Stimulated activated CD4-positive, alpha-beta T cell treated with anti-CD3 and anti-CD28 coated beads, Interleukin-1b, Interleukin-23, amount 100 ng/mL, for 1 hour (primary cell): Measurements from ENCODE around the gene C11orf87.

Experiments
- DNase-seq, 2 donors: peaks; one replicate each; pipeline ENCODE4 v3.0.0-alpha.2; 2020; ENCODE audit warnings: low read depth in 2 of 2

Gene C11orf87

DNA sequence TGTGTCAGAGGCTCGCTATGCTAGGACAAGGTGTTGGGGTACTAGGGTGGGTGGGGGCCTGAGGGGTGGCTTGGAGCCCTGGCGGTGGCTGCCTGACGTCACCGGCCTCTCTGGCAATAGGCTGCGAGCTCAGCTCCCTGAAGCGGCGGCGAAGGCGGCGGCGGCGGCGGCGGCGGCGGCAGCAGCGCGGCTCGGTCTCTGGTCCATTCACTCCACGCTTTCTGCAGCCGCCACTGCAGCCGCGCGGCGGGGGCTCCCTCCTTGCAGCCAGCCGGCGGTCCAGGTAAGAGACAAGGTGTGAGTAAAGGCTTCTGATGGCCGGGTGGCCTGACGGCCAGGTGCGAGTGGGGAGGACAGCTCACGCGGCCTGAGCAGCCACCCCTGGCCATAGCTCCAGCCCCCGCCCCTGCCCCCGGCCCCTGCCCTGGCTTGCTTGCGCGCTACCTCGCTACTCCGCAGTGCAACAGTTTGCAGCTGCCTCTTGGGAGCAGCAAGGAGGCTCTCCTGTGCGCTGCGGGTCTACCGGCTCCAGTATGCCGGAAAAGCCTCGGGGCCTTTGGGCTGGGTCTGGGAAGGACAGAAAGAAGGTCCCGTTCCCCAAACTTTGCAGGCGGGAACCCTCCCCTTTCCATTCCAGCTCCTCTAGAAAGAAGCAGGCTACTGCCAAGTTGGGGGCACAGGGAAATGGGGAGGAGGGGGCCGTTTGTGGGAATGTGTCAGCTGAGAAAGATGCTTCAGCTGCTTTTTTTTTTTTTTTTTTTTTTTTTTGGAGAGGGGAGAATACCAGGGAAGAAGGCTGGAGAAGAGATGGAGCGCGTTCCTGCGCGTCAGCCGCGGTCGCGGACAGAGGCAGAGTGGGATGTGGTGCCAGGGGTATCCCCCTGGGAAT is at the start of gene C11orf87:
Gene C11orf87 (plus strand): TSS at position 210 of the 889 bp plus-strand sequence. CDS start 1,444 bp downstream, outside the sequence.
- no peak for DNase-seq

DNA sequence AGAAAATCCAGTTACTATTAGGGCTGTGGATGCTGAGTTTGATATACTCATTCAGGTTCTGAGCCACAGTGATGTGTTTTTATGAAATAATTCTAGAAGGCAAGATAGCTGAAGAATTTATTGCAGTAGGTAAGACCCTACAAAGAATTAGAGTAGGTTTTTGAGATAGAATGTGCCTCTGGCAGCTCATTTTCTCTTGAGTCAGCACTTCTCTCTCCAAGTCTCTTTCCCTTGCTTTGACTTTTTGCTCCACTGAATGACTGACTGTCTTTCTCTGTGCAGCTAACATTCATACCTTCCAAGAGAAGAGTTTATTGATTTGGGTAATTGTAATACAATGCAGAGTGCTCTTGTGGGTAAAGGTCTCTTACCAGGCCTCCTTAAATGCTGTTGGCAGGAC is 48.0 kb upstream of the C11orf87 start:
- DNase-seq = no peak

DNA sequence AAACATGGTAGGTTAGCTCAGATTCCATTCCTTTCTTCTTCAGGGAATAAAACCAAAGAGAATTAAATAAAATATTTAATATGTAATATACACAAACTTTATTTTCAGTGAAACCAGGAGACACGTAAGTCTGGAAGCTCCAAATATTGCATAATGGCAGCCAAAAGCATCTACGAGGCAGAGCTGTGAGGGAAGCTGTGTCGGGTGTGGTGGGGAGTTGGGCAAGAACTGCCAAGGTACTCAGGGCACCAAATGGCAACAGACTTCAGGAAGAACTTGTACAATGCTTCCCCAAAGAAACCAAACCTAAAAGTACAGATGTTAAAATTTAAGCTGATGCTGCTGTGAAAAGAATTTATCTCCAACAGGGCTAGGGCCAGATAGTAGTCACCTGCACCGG is 47.5 kb upstream of the C11orf87 start:
- no peak for DNase-seq

DNA sequence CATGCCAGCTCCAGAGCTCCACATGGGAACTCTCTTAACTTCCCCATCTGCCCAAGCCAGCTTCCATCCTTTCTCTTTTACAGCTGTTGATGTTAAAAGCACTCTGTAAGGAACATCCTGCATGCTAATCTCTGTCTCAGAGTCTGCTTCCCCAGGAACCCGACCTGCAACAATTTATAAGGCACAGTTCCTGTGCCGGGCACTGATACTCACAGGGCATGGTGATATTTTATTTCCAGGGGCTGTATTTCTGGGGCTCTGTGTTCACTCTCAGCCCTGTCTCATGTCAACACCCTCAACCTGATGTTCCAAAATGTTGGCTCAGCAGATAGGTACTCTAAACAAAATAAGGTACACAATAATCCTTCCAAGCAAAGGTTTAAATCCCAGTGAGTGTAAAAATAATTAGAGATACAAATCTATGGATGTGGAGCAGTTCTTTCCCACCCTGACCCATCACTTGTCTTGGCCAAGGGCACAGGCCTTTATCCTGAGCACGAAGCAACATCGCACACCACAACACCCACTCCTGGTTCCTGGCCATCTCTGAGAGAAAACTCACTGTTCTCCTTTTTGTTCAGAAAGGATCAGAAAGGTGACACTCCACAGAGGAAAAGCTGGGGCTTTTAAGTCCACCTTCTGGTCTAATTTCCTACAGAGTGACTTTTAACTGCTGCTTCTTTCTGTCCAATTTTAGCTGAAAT is 44.8 kb upstream of the C11orf87 start:
- DNase-seq = no peak

DNA sequence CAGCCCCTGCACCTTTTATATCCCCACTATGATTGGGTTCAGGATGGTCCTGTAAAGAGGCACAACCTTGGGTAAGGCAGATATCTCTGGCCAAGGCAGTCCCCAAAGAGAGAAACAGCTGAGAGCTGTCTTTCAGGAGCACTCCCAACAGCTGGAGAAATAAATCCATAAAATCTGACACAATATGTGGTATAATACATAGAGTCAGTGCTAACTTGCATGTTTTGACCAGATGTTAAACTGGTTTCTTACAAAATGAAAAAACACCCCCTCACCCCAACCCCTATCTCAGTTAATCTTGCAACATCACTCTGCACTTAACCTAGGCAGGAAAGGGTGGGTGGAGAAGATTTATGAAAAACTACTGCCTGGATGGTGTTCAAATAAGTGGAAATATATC is 44.0 kb upstream of the C11orf87 start:
- DNase-seq = no peak

DNA sequence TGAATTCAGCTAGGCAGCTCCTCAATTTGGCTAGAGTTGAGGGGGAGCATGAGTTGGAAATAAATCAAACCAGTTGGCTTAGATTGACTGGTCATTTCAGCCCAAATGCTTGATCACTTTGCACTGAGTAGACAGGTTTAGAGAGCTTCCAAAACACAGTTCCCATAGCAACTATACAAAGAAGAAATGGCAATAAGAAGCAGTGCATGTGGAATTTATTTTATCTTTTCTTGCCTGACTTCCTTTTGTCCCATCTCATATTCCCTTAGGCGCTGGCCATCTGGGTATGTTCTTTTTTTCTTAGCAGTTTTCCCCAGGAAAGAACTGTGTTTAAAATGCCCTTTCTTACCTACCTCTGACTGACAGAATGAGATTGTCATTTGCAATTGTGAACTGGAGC is 38.7 kb upstream of the C11orf87 start:
- no peak for DNase-seq

DNA sequence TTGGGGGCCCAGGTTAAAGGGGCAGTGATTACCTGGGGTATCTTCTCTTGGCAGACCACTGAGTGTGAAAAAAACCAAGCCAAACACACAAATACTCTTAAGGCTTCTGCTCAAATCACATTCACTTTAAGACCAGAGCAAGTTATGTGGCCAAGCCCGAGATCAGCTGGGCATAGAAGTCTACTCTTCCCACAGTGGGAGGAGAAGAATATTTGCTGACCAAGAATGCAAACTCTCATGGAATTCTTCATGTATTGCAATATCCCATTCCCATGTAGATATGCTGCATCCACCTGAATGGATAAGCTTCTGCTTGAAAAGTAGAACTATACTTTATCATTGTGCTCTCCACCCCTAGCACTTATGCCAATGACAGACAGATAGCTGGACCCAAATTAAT is 37.1 kb upstream of the C11orf87 start:
- DNase-seq = no peak

DNA sequence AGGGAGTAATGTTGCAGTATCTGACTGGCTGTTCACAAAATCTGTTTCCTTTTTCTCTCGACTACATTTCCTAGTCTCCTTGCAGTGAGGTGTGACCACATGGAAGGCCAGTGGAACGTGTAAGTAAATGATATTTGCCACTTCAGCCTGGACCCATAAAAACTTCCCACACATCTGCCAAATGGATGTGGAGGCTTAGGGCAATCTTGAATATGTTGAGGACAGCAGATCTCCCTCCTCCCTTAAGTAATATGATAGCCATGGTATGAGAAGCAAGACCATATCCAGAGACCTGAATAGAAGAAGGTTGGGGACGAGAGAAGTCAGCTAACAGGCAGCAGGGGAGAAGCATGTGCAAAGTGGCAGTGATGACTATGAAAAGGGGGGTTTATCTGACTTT is 33.0 kb upstream of the C11orf87 start:
- no peak for DNase-seq

DNA sequence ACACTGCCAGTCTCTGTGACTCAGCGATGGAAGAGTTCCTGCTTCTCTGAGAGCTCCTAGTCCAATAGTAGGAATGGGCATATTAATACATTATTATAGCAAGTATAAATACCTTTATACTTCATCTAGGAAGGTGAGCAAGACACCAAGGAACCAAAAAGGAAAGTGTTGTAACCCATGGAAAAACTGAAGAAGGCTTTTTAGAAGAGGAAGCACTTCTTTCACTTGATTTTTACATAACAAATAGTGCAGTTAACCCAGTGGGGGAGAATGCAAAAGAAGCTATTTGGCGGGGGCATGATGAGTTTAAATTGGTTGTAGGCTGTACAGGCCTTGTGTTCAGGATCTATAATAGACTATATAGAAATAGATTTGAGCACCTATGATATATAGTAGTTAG is 31.2 kb upstream of the C11orf87 start:
- DNase-seq = no peak

DNA sequence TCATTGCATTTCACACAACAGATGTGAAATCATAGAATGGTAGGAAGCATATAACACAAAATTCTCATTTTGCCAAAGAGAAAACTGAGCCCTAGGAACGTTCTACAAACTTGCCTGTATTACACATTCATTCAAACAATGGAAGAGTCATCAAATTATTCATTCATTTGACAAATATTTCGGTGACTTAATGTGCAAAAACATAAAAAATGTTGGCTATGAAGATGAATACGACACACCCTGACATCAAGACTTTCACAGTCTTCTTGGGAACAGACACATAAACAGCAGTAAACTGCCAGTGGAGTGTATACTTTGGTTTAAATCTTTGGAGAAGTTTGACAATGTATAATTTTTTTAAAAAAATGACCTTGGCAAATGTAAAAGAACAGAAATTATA is 20.4 kb upstream of the C11orf87 start:
- no peak for DNase-seq

DNA sequence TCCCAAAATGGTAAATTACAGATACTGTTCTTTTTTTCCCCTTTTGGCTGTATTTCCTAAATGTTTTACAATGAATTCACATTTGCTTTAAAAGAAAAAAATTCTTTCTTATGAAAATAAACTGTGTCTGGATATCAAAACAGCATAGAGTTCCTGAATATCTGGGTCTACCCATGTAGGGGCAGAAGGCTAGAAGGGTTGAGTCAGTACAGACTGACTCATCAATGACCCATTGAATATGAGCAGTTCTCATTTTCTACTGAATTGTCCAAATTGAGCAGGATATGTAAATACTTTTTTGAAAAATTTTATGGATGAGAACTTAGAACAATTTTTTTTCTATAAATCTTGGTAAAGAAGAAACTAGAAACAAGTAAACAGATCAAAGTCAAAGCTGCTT is 16.3 kb upstream of the C11orf87 start:
- DNase-seq = no peak

DNA sequence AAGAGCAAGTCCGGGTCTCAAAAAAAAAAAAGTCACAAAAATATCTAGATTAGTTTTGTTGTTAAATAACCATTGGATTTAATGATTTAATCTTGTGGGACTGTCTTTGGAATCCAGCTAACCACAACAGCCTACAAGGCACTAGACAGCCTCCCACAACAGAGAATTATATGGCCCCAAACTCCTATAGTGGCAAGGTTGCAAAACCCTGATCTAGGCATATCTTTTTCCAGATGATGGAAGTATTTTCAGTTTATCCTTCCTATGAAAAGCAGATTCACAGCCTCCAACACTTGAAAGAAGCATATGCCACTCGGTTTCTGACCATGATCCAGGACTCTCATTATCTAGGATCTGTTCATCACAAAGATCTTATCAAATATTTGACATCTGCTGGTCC is 5.4 kb upstream of the C11orf87 start:
- no peak for DNase-seq

DNA sequence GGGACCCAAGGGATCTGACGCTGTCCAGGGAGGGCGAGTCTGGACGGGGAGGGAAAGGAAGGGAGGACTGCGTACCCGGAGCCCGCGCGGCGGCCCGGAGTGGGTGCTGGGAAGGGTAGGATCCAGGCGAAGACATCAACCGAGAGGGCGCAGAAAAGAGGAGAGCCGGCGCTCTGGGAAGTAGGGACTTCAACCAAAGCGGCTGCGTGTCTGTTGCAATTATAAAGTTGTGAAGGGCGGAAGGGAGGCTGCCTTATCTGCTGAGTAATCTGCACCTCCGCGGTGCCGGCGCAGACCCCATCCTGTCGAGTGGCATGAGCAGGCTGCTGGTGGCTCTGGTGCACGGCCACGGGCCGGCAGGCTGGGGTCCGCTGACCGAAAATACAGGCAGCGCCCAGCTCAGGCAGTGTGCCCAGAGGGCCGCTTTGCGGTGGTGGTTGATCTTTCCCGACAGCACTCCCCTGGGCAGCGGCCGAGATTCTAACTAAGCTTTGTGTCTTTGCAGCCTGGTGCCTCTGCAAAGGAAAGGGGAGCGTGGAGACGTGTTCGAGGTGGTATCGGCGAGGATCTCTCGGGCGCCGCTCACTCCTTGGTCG is 978 bp downstream of the C11orf87 start:
- no peak for DNase-seq

DNA sequence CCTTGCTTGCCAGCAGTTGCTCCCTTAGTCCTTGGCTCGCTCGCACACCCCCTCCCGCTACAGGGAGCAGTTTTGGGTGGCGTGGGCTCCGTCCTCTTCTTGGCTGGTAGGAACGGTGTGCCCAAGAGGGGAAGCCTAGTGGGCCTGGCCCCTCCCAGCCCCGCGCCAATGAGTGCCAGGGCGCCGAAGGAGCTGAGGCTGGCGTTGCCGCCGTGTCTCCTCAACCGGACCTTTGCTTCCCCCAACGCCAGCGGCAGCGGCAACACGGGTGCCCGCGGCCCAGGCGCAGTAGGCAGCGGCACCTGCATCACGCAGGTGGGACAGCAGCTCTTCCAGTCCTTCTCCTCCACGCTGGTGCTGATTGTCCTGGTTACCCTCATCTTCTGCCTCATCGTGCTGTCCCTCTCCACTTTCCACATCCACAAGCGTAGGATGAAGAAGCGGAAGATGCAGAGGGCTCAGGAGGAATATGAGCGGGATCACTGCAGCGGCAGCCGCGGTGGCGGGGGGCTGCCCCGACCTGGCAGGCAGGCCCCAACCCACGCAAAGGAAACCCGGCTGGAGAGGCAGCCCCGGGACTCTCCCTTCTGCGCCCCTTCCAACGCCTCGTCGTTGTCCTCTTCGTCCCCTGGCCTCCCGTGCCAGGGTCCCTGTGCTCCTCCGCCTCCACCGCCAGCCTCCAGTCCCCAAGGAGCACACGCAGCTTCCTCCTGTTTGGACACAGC is 1.6 kb downstream of the C11orf87 start:
- DNase-seq = no peak

DNA sequence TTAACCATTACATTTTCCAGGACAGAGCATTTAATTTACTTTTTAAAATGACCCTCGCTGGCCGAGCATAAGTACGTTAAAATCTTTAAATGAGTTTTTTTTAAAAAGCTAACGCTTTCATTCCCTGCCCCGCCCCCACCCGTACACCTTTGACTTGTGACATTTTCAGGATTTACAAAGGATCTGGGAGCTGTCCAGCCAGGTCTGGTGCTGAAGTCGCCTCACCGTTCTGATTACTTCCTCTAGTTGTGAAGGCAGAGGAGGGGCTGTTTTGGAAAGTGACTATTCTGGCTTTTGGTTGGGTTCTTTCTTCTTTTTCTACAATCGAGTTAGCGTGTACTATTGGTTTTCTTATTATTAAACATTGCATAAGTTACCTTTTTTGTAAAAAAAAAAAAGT is 2.9 kb downstream of the C11orf87 start:
- no peak for DNase-seq

DNA sequence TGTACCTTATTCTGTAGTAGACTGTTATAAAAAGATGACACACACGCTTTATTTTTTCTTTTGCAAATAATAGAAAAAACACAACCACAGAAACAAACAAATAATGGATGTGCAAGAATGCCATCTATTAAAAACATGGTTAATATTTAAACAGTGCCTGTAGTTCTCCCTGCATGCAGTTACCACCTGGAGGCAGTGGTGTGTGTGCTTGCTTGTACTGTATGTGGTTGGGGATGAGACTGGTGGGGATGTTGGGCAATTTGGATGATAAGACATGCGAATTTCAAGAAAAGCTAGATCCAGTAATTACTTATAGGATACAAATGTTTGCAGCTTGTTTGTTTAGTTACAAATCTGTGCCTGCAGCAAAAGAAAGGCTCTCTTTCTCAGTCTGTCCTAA is 3.6 kb downstream of the C11orf87 start:
- DNase-seq = no peak

DNA sequence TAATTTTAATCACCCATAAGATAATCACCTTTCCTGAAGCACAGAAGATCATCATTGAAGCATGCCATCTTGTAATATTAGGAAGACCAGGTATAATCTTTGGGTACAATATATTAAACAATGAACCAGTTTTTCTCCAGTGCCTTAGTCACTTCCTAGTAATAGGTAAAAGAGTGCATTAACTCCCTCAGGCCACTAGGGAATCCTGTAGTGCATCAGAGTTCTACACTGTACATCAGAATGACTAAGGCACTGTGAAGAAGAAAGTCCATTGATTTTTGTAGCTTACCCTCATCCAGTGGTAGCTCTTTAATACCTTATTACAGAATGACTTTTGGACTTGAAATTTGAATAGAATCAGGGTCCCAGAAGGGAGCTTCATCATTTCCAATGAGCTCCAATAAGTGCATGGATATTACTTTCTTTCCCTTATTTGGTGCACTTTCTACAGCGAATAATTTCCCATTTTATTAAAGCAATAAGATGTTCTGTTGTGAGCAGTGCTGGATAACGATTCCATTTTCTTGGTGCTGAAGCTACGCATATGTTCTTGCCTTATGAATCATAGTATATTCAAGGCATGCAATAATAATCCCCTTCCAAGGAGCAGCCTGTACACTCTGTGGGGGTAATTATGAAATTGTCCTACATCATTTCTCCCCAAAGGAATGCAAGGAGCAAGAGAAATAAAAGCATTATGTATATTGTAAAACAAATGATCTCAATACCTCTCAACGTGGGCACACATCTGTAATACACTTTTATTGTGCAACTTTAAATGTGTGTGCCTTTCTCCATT is 4.7 kb downstream of the C11orf87 start:
- DNase-seq = no peak

DNA sequence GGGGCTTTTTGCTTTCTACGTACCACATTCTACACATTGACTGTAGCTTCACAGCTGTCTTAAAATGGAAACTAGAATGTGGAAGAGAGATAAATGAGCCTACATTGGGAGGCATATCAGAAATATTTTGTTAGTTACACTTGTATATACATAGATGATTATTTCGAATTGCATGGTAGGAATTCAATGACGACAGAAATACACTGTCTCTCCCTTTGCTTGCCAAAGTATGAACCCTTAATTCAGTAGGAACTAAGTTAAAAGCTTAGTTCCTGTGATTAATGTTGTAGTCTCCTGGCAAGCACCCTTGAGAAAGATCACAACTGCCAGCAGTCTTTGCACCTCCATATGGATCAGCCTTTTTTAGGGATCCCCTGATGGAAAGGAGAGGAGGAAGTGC is 10.1 kb downstream of the C11orf87 start:
- DNase-seq = no peak

DNA sequence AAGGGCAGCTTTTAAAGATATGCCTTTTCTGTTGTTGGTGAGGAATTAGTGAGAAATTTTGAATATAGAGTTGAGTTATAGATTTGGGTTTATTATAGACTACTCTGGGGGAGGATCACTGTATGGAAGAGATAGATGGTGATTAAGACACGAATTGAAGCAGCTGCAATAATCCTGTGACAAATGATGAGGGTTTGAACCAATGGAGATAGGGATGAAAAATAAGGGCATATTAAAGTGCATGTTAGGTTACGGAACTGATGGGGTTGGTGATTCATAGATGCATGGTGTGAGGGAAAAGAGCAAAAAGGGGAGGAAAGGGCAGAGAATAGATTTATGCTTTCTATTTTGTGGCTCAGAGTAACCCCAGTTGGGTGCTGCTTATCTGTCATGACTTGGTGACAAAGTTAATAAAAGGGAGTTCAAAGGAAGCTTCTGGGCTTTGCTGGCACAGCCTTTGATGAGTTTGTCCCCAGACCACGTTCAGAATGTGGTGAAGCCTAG is 11.8 kb downstream of the C11orf87 start:
- DNase-seq = no peak

DNA sequence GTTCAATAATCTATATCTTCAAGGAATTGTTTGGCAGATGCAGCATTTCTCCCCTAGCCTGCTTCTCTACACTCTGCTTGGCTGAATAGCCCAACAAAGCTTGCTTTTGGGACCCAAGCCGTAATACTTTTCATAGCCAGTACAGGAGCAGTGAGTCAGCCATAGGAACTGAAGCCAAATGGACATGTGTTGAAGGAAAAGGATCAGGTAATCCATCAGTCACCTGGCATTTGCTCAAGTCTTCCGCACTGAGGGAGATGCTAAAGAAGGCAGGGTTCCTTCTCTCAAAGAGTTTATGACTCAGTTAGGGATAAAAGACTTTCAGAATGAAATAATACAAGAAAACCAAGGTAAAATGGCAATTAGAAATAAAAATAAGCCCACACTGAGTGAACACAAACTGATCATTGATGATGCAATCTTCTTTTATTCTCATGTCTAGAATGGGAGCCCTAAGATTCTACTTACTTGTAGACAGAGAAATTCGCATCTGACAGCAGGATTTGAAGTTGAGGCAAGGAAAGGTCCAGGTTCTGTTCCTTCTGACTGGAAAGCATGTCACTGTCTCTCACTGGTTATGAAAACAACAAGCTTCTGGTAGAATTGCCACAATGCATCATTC is 13.2 kb downstream of the C11orf87 start:
- DNase-seq = no peak

DNA sequence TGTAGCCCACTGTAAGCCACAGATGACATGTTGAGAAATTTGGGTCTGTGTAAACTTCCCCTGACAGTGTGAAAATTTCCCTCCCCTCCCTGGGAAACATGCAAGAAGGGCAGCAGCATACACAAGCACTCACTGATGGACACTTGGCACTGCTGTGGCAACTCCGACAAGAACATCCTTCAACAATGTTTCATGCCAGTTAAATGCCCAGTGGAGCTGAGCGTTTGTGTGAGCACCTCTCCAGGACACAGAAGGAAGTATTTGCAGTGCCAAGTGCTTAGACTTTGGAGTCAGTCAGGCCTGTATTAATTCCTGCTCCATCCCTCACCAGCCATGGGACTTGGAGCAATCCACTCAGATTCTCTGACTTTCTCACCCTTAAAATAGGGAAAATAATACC is 17.7 kb downstream of the C11orf87 start:
- DNase-seq = no peak
